IMR-90 (cell line): ENCODE results near the gene BLMH.

Experiments
- CHD1 ChIP-seq: IDR thresholded peaks from 2 replicates; pipeline ENCODE4 v1.6.1; 2012; ENCODE audit warnings: low read depth, low read length, improper control_type of control experiment
- ELK1 ChIP-seq: fragments of 150-350 bp; IDR thresholded peaks from 2 replicates; pipeline ENCODE4 v1.6.1; 2016; ENCODE audit warnings: low read depth, mild to moderate bottlenecking, low read length, moderate library complexity, borderline replicate concordance
- MXI1 ChIP-seq: IDR thresholded peaks from 2 replicates; pipeline ENCODE4 v1.6.1; 2012; ENCODE audit warnings: low read depth, mild to moderate bottlenecking, low read length, moderate library complexity, borderline replicate concordance
- POLR2A ChIP-seq: IDR thresholded peaks from 2 replicates; pipeline ENCODE4 v1.6.1; 2012; ENCODE audit warnings: mild to moderate bottlenecking, low read depth, low read length
- RFX5 ChIP-seq: IDR thresholded peaks from 2 replicates; pipeline ENCODE4 v1.8.0; 2012; ENCODE audit warnings: low read depth, mild to moderate bottlenecking, low read length, moderate library complexity
- TF ChIP-seq, protein P1 (sequence below): conservative IDR thresholded peaks from 2 replicates; pipeline ENCODE4 v1.5.1; 2012; ENCODE audit warnings: mild to moderate bottlenecking, low read depth, low read length, improper control_type of control experiment
- TF ChIP-seq, protein P2 (sequence below): fragments of 150-350 bp; IDR thresholded peaks from 2 replicates; pipeline ENCODE4 v1.6.1; 2017; ENCODE audit warnings: mild to moderate bottlenecking, antibody characterized with exemption, low read length, low read depth

DNA sequence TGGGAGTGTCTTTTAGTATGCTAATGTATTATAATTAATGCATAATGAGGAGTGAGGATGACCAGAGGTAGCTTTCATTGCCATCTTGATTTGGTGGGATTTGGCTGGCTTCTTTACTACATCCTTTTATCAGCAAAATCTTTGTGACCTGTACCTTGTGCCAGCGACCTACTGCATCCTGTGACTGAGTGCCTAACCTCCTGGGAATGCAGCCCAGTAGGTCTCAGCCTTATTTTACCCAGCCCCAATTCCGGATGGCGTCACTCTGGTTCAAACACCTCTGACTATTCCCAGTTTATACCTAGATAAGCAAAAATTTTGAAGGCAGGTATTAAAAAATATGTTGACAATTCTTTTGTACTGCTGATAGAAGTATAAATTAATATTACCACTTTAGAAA is 10.5 kb upstream of the BLMH start:
- TF ChIP-seq, protein P1, sequence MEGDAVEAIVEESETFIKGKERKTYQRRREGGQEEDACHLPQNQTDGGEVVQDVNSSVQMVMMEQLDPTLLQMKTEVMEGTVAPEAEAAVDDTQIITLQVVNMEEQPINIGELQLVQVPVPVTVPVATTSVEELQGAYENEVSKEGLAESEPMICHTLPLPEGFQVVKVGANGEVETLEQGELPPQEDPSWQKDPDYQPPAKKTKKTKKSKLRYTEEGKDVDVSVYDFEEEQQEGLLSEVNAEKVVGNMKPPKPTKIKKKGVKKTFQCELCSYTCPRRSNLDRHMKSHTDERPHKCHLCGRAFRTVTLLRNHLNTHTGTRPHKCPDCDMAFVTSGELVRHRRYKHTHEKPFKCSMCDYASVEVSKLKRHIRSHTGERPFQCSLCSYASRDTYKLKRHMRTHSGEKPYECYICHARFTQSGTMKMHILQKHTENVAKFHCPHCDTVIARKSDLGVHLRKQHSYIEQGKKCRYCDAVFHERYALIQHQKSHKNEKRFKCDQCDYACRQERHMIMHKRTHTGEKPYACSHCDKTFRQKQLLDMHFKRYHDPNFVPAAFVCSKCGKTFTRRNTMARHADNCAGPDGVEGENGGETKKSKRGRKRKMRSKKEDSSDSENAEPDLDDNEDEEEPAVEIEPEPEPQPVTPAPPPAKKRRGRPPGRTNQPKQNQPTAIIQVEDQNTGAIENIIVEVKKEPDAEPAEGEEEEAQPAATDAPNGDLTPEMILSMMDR, result no peak
- TF ChIP-seq CHD1, result no peak
- TF ChIP-seq POLR2A, result no peak
- TF ChIP-seq RFX5, result no peak
- TF ChIP-seq, protein P2, sequence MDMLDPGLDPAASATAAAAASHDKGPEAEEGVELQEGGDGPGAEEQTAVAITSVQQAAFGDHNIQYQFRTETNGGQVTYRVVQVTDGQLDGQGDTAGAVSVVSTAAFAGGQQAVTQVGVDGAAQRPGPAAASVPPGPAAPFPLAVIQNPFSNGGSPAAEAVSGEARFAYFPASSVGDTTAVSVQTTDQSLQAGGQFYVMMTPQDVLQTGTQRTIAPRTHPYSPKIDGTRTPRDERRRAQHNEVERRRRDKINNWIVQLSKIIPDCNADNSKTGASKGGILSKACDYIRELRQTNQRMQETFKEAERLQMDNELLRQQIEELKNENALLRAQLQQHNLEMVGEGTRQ, result no peak
- no peak for TF ChIP-seq MXI1
- no peak for TF ChIP-seq ELK1
